ENCODE measurements around the gene CD7.
A peak's percentile ranks its signal among the peaks of the same experiment; 100 is the strongest.

The CD7 gene

GRCh38 chr17:82273327-82274133 lies 43.9 kb downstream of the CD7 start, which contains the start of gene CSNK1D (continued):
- TF ChIP-seq PRDM10 (tag by site-specific recombination; IDR thresholded peaks at IDR 0.05): peak; percentile 54; the same call in 1 of the 2 replicates
- TF ChIP-seq ZNF521 (tag by site-specific recombination; IDR thresholded peaks at IDR 0.05): no peak
- TF ChIP-seq ZNF514 (tag by site-specific recombination; IDR thresholded peaks at IDR 0.05): no peak
- TF ChIP-seq ZNF266 (tag by site-specific recombination; IDR thresholded peaks at IDR 0.05; ENCODE audit: low read depth): no peak
- TF ChIP-seq KLF16 (tag by site-specific recombination; IDR thresholded peaks at IDR 0.05): peak; percentile 99
- TF ChIP-seq SP7 (tag by site-specific recombination; IDR thresholded peaks at IDR 0.05): peak; percentile 94
- TF ChIP-seq ZNF610 (tag by site-specific recombination; IDR thresholded peaks at IDR 0.05; ENCODE audit: borderline replicate concordance): peak; percentile 81; the same call in 1 of the 2 replicates
- TF ChIP-seq ZSCAN16 (tag by site-specific recombination; IDR thresholded peaks at IDR 0.05): no peak
- peak; percentile 98 for TF ChIP-seq ZNF324 (tag by site-specific recombination; IDR thresholded peaks at IDR 0.05)
- TF ChIP-seq ZBTB48 (tag by site-specific recombination; IDR thresholded peaks at IDR 0.05): peak; percentile 46; the same call in 1 of the 2 replicates
- TF ChIP-seq ZNF629 (tag by site-specific recombination; IDR thresholded peaks at IDR 0.05): peak; percentile 96
- peak; percentile 55 for TF ChIP-seq ZBTB26 (tag by site-specific recombination; optimal IDR thresholded peaks at IDR 0.05)
- TF ChIP-seq ZNF707 (tag by site-specific recombination; IDR thresholded peaks at IDR 0.05): no peak
- TF ChIP-seq KLF1 (tag by site-specific recombination; IDR thresholded peaks at IDR 0.05): peak; percentile 83
- peak; percentile 74; the same call in 1 of the 2 replicates for TF ChIP-seq ZNF394 (tag by site-specific recombination; IDR thresholded peaks at IDR 0.05; ENCODE audit: borderline replicate concordance)
- TF ChIP-seq KLF8 (tag by site-specific recombination; IDR thresholded peaks at IDR 0.05): peak; percentile 99
- TF ChIP-seq ZBTB17 (tag by site-specific recombination; IDR thresholded peaks at IDR 0.05): peak; percentile 89
- TF ChIP-seq ZXDB (tag by site-specific recombination; IDR thresholded peaks at IDR 0.05): peak; percentile 97
- peak; percentile 86 for TF ChIP-seq ZNF76 (tag by site-specific recombination; IDR thresholded peaks at IDR 0.05; ENCODE audit: borderline replicate concordance, low read depth)
- TF ChIP-seq ZBTB11 (tag by site-specific recombination; conservative IDR thresholded peaks at IDR 0.05; ENCODE audit: low read depth): peak; percentile 86
- peak; percentile 81 for TF ChIP-seq HIC1 (tag by site-specific recombination; IDR thresholded peaks at IDR 0.05)
- TF ChIP-seq GLI2 (tag by site-specific recombination; IDR thresholded peaks at IDR 0.05; ENCODE audit: borderline replicate concordance, low read depth): no peak; the same call in 1 of the 2 replicates
- peak; percentile 63; the same call in 1 of the 2 replicates for TF ChIP-seq WT1 (tag by site-specific recombination; IDR thresholded peaks at IDR 0.05)
- peak; percentile 92 for TF ChIP-seq ZNF391 (tag by site-specific recombination; IDR thresholded peaks at IDR 0.05; ENCODE audit: borderline replicate concordance, low read depth)
- TF ChIP-seq ZFP69B (tag by site-specific recombination; IDR thresholded peaks at IDR 0.05): peak; percentile 71
- TF ChIP-seq ZNF335 (tag by site-specific recombination; conservative IDR thresholded peaks at IDR 0.05): peak; percentile 95
- TF ChIP-seq IKZF3 (tag by site-specific recombination; IDR thresholded peaks at IDR 0.05): peak; percentile 24; the same call in 1 of the 2 replicates
- peak; percentile 83 for TF ChIP-seq ZSCAN30 (tag by site-specific recombination; IDR thresholded peaks at IDR 0.05)
- no peak for TF ChIP-seq ZNF19 (tag by site-specific recombination; IDR thresholded peaks at IDR 0.05; ENCODE audit: low read depth)
- no peak for TF ChIP-seq ZNF423 (tag by site-specific recombination; IDR thresholded peaks at IDR 0.05)

Data from HEK293 (cell line).